GM12801 (cell line): Measurements from ENCODE around the gene CNTRL.

Source experiments
- TF ChIP-seq, protein P1 (sequence below): IDR thresholded peaks from one replicate; pipeline ENCODE4 v1.5.1; 2011; ENCODE audit warnings: control low read depth; ENCODE audit not compliant: insufficient read length; ENCODE audit errors: extremely low read depth

The CNTRL gene

DNA sequence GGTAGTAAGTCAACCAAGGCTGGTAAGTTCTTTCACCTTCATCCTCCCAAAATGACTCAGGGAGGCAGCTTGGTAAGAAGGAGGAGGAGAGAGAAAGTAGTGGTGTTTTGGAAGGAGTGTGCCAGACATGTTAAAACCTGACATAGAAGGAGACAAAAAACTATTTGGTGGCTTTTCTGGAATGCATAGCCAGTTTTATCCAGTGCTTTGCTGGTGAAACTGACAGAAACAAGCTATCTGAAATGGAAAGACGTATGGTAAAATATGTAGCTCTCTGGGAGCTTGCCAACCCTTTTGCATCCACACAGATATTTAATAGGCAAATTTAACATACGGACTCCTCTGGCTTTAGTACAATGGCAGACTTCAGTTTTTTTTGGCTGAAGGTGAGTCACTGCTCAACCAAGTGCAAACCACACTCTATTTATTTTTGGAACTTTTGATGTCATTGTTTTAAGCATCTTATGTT lies 81.5 kb downstream of the CNTRL start:
- TF ChIP-seq, protein P1, sequence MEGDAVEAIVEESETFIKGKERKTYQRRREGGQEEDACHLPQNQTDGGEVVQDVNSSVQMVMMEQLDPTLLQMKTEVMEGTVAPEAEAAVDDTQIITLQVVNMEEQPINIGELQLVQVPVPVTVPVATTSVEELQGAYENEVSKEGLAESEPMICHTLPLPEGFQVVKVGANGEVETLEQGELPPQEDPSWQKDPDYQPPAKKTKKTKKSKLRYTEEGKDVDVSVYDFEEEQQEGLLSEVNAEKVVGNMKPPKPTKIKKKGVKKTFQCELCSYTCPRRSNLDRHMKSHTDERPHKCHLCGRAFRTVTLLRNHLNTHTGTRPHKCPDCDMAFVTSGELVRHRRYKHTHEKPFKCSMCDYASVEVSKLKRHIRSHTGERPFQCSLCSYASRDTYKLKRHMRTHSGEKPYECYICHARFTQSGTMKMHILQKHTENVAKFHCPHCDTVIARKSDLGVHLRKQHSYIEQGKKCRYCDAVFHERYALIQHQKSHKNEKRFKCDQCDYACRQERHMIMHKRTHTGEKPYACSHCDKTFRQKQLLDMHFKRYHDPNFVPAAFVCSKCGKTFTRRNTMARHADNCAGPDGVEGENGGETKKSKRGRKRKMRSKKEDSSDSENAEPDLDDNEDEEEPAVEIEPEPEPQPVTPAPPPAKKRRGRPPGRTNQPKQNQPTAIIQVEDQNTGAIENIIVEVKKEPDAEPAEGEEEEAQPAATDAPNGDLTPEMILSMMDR, result no peak

DNA sequence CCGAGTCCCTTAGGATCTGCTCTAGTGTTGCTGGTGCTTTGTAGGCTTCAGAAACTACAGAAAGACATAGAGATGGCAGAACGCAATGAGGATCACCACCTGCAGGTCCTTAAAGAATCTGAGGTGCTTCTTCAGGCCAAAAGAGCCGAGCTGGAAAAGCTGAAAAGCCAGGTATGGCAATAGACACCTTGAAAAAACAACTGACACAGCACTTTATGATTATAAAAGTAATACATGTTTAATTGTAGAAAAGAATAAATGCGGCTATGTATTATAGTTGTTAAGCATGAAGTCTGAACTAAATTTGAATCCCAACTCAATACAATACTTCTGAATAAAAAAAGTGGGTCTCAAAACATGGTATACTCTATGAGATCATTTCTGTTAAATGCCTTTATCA lies 83.2 kb downstream of the CNTRL start:
- TF ChIP-seq, protein P1, result no peak

DNA sequence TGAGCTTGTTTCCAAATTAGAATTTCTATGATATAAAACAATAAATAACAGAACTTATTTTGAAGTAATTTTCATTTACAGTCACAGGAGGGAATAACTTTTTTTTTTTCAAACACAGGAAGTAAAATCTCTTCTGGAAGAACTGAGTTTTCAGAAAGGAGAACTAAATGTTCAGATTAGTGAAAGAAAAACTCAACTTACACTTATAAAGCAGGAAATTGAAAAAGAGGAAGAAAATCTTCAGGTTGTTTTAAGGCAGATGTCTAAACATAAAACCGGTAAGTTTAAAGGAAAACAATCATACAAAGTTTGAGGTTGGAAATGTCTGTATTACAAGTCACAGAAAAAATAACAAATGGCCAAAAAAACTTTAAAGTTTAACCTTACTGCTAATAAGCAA lies 85.3 kb downstream of the CNTRL start:
- TF ChIP-seq, protein P1, result no peak

DNA sequence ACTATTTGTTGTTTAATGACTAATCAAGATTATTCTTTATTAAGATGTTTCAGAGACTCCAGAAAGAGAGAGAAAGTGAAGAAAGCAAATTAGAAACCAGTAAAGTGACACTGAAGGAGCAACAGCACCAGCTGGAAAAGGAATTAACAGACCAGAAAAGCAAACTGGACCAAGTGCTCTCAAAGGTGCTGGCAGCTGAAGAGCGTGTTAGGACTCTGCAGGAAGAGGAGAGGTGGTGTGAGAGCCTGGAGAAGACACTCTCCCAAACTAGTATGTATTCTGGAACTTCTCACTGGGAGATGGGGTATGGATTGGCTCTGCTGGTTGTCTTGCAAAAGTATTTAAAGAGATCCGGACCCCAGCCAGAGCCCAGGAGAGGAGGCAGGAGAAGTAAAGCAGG lies 93.3 kb downstream of the CNTRL start:
- TF ChIP-seq, protein P1, result no peak

DNA sequence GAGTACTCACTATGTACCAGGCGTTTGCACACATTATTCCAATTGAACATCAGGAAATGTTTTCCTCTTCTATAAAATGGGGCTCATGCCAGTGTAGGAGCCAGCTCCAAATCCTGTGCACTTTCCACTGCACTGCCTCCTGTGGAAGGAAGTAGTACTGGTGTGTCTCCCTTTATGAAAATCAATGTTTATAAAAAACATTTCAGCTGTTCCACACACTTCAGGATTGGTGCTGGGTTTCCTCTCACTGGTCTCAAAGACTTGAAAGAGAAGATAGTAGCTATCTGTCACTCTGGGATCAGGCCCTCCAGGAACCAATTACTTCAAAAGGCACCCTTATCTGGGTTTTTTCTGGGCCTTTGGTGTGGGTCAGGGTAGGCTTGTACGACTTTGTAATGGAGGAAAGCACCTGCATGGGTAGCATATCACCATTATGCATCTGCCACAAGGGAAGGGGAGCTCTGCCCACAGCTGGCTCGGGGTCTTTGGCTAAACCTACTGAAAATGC lies 94.4 kb downstream of the CNTRL start:
- TF ChIP-seq, protein P1, result no peak

DNA sequence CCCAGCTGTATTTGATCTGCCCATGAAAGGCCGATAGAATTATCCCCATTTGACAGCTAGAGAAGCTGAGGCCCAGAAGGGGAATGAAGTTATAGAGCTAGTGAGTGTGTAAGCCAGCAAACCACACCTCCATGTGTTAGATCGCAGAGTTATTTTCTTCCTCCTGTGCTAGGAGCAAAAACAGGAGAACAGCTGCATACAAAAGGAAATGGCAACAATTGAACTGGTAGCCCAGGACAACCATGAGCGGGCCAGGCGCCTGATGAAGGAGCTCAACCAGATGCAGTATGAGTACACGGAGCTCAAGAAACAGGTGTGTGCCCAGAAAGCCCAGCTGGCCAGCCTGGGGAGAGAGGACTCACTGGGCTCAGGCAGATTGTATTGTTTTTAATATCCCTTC lies 96.5 kb downstream of the CNTRL start:
- TF ChIP-seq, protein P1, result no peak

DNA sequence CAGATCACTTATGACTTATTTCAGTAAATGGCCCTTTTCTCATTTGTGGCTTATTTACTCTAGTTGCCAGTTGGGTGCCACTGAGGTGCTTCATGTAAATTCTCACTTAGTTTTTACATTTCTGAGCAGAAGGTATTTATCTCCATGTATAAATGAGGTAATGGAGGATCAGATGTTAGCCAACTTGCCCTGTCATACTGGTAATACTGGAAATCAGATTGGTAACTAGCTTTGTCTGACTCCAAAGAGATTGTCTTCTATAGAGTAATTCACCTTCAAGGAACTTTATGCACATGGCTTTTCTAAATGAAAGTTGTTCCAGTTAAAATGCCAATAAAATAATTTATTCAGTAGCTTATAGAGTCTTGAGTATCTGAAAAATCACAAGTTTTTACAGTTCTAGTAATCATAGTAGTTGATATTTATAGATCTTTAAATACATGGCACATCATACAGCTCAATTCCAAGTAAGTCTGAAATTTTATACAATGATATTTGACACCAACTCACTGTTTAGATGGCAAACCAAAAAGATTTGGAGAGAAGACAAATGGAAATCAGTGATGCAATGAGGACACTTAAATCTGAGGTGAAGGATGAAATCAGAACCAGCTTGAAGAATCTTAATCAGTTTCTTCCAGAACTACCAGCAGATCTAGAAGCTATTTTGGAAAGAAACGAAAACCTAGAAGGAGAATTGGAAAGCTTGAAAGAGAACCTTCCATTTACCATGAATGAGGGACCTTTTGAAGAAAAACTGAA lies 98.2 kb downstream of the CNTRL start:
- TF ChIP-seq, protein P1, result no peak
